Progenitor cell of endocrine pancreas (in vitro differentiated cells): ENCODE measurements around the gene KDM3B. TPM values are rescaled to one million over a fixed set of nuclear protein-coding genes. Genes with fewer than 3 reads are reported as not detected.

ENCODE experiments used
- DNase-seq: peaks from one replicate; pipeline ENCODE4 v3.0.0; 2021; ENCODE audit warnings: low spot score; ENCODE audit not compliant: unreplicated experiment
- H3K27ac Mint-ChIP-seq: 2 replicates; pipeline ENCODE4 v1.8.0; 2021; ENCODE audit warnings: mild to moderate bottlenecking, moderate library complexity, mixed read lengths
- H3K27me3 Mint-ChIP-seq: 2 replicates; pipeline ENCODE4 v1.8.0; 2021; ENCODE audit warnings: mixed read lengths
- H3K36me3 Mint-ChIP-seq: 2 replicates; pipeline ENCODE4 v1.8.0; 2022; ENCODE audit warnings: mixed read lengths; ENCODE audit not compliant: insufficient read depth
- H3K4me1 Mint-ChIP-seq: 2 replicates; pipeline ENCODE4 v1.8.0; 2021; ENCODE audit warnings: low read depth, mixed read lengths
- H3K4me3 Mint-ChIP-seq: 2 replicates; pipeline ENCODE4 v1.8.0; 2021; ENCODE audit warnings: low read depth, mild to moderate bottlenecking, moderate library complexity, mixed read lengths
- H3K9me3 Mint-ChIP-seq: 2 replicates; pipeline ENCODE4 v1.8.0; 2021; ENCODE audit warnings: low read depth, mixed read lengths
- long read RNA-seq: library from polyadenylated mRNA; unstranded; transcript quantifications from one replicate; pipeline ENCODE4 v2.0.0, GENCODE V29; 2020
- total RNA-seq: library from RNA; stranded (reverse); gene quantifications from 2 replicates; pipeline ENCODE4 v1.2.1, GENCODE V29; 2021
- TF ChIP-seq, protein P1 (sequence below): fragments of 200-600 bp; sonication (generic); IDR thresholded peaks from one replicate; pipeline ENCODE4 v1.5.0; 2021; ENCODE audit warnings: antibody characterized with exemption, mild to moderate bottlenecking; ENCODE audit not compliant: unreplicated experiment

The KDM3B gene, protein sequence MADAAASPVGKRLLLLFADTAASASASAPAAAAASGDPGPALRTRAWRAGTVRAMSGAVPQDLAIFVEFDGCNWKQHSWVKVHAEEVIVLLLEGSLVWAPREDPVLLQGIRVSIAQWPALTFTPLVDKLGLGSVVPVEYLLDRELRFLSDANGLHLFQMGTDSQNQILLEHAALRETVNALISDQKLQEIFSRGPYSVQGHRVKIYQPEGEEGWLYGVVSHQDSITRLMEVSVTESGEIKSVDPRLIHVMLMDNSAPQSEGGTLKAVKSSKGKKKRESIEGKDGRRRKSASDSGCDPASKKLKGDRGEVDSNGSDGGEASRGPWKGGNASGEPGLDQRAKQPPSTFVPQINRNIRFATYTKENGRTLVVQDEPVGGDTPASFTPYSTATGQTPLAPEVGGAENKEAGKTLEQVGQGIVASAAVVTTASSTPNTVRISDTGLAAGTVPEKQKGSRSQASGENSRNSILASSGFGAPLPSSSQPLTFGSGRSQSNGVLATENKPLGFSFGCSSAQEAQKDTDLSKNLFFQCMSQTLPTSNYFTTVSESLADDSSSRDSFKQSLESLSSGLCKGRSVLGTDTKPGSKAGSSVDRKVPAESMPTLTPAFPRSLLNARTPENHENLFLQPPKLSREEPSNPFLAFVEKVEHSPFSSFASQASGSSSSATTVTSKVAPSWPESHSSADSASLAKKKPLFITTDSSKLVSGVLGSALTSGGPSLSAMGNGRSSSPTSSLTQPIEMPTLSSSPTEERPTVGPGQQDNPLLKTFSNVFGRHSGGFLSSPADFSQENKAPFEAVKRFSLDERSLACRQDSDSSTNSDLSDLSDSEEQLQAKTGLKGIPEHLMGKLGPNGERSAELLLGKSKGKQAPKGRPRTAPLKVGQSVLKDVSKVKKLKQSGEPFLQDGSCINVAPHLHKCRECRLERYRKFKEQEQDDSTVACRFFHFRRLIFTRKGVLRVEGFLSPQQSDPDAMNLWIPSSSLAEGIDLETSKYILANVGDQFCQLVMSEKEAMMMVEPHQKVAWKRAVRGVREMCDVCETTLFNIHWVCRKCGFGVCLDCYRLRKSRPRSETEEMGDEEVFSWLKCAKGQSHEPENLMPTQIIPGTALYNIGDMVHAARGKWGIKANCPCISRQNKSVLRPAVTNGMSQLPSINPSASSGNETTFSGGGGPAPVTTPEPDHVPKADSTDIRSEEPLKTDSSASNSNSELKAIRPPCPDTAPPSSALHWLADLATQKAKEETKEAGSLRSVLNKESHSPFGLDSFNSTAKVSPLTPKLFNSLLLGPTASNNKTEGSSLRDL (N-terminal part only)
- 118 and 126 TPM in 2 replicates for total RNA-seq
- long read RNA-seq, partial matches to known transcripts = 88 of 93 reads
- long read RNA-seq, other reads (novel, unspliced or antisense) = 5 of 93 reads

DNA sequence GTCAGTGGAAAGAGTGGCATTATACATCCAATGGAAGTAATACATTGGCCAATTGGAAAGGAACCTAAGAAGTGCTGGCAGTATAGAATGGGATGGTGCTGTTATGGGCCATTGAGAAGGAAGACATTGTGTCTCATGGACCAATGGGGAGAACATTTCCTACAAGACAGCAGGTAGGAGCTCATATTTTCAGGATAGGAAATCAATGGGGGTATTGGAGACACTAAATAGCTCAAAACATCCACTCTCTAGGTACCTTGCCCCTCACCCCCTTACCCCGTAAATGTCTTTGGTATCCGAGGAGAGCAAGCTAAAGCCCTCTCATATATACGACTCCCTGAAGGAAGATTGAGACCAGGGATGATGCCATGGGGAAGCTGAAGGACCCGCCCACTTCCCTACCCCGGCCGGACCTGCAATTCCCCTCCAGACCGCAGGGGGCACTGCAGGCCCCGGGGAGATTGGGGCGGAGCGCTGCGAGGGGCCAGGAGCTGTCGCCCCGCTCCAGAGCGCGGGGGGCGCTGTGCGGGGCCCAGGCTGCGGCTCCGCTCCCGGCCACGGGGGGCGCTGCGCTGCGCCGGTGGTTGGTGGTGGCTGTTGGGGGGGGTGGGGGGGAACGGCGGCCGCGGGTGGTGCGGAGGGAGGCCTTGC is at the start of gene KDM3B:
KDM3B (plus strand) TSS at position 615 of the 651 bp plus-strand sequence. CDS start 111 bp downstream, outside the sequence.
- Mint-ChIP-seq H3K27me3 (no peaks in the 10 kb centered on the region), H3K27ac (peak within 1 kb of the TSS; percentile 96), H3K4me3 (peak within 1 kb of the TSS; percentile 92), H3K9me3 (peaks cover 13% of the 10 kb centered on the region), H3K36me3 (peaks cover 25% of the 10 kb centered on the region), H3K4me1 (peaks cover 18% of the 10 kb centered on the region)
- DNase-seq = peak; percentile 94
- TF ChIP-seq, protein P1, sequence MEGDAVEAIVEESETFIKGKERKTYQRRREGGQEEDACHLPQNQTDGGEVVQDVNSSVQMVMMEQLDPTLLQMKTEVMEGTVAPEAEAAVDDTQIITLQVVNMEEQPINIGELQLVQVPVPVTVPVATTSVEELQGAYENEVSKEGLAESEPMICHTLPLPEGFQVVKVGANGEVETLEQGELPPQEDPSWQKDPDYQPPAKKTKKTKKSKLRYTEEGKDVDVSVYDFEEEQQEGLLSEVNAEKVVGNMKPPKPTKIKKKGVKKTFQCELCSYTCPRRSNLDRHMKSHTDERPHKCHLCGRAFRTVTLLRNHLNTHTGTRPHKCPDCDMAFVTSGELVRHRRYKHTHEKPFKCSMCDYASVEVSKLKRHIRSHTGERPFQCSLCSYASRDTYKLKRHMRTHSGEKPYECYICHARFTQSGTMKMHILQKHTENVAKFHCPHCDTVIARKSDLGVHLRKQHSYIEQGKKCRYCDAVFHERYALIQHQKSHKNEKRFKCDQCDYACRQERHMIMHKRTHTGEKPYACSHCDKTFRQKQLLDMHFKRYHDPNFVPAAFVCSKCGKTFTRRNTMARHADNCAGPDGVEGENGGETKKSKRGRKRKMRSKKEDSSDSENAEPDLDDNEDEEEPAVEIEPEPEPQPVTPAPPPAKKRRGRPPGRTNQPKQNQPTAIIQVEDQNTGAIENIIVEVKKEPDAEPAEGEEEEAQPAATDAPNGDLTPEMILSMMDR = peak; percentile 95

DNA sequence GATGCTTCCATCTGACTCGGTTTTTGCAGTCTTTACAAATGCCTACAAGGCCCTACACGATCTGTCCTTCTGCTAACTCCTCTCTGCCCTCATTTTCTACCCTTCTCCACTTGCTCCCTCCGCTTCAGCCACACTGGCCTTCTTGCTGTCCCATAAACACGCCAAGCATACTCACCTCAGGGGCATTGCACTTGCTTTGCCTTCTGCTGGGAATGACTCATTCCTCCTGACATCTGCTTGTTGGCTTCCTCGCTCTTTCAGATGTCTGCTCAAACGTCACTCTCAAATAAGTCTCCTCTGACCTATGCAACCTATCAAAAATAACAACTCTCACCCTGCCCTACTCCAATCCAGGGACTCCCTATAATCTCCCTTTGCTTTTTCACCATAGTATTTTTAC is 49.1 kb upstream of the KDM3B start:
- no peak for DNase-seq
- H3K27me3 Mint-ChIP-seq = no peaks in the 10 kb centered on the region
- H3K9me3 Mint-ChIP-seq = peaks cover 7% of the 10 kb centered on the region
- TF ChIP-seq, protein P1 = no peak
- H3K4me3 Mint-ChIP-seq = no peak overlapping the region
- H3K27ac Mint-ChIP-seq = no peak overlapping the region
- peaks cover 20% of the 10 kb centered on the region for H3K36me3 Mint-ChIP-seq
- peaks cover 3% of the 10 kb centered on the region for H3K4me1 Mint-ChIP-seq

DNA sequence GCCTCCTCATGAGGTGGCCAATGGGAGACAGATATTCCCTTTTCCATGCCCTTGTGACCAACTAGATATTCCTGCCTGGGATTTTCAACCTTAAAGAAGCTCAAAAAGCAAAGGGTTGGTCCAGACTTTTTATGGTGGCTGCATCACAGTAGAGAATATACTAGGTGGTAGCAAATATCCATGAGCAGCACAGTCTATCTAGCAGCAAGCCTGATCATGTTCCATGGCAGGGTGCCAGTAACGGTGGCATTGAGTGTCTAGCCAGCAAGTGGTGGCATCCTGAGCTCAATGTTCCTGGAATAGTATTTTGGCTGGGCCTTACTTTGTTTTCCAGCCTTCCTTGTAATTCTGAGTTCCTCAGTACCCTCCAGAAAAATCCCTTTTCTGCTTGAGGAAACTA is 46.7 kb upstream of the KDM3B start:
- no peak overlapping the region for H3K4me3 Mint-ChIP-seq
- H3K27me3 Mint-ChIP-seq = no peaks in the 10 kb centered on the region
- DNase-seq = no peak
- no peak overlapping the region for H3K27ac Mint-ChIP-seq
- H3K9me3 Mint-ChIP-seq = no peaks in the 10 kb centered on the region
- H3K36me3 Mint-ChIP-seq = peaks cover 10% of the 10 kb centered on the region
- TF ChIP-seq, protein P1 = no peak
- peaks cover 2% of the 10 kb centered on the region for H3K4me1 Mint-ChIP-seq

DNA sequence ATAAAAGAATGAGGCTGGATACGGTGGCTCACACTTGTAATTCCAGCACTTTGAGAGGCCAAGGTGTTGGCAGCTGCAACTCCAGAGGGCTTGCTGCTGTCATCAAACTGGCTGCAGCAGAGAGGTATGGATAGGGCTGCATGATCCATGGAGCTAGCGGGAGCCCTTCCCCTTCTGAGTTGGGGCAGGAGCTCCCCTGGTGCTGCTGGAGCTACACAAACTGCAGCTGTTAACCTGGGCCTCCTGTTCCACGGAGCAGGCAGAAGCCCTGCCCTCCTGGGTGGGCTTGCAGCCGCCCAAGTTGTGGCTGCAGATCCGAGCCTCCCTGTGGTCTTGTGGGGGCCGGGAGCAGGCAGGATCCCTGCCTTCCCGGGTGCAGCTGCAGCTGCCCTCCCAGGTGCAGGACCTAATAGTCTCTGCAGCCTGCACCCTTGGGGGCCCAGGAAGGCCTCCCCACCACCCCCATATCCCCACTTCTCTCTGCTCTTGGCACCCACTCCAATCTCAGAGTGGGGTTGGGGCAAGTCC is 36.7 kb upstream of the KDM3B start:
- Mint-ChIP-seq H3K27ac (no peak overlapping the region), H3K4me1 (no peaks in the 10 kb centered on the region), H3K36me3 (peaks cover 11% of the 10 kb centered on the region), H3K9me3 (no peaks in the 10 kb centered on the region), H3K4me3 (no peak overlapping the region), H3K27me3 (no peaks in the 10 kb centered on the region)
- no peak for DNase-seq
- TF ChIP-seq, protein P1 = no peak
